ENCODE measurements around the gene ADGRF4.

The ADGRF4 gene

DNA sequence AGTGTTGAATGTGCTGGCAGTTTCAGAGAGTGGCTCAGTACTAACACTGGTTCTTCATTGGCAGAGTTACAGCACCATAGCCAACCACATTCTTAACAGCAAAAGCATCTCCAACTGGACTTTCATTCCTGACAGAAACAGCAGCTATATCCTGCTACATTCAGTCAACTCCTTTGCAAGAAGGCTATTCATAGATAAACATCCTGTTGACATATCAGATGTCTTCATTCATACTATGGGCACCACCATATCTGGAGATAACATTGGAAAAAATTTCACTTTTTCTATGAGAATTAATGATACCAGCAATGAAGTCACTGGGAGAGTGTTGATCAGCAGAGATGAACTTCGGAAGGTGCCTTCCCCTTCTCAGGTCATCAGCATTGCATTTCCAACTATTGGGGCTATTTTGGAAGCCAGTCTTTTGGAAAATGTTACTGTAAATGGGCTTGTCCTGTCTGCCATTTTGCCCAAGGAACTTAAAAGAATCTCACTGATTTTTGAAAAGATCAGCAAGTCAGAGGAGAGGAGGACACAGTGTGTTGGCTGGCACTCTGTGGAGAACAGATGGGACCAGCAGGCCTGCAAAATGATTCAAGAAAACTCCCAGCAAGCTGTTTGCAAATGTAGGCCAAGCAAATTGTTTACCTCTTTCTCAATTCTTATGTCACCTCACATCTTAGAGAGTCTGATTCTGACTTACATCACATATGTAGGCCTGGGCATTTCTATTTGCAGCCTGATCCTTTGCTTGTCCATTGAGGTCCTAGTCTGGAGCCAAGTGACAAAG lies 17.0 kb upstream of the ADGRF4 start:
- FAIRE-seq: no peak

DNA sequence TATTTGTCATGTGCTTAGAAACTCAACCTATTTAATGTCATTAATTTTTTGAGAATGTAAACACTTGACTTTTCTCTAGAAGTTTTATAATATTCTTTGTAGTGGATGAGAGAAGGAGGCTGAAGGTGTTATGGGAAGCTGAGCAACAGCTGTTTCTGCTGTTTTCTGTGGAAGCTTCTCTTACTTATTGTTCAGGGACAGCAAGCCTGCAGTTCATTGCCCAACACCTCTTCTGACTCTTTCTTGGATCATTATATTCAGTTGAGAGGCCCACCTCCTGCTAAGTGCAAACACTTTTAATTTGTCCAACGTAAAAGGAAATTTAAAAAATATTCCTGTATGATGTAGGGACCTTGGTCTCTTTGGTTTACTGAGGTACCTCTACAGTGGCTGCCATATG lies 12.0 kb upstream of the ADGRF4 start:
- no peak for FAIRE-seq

DNA sequence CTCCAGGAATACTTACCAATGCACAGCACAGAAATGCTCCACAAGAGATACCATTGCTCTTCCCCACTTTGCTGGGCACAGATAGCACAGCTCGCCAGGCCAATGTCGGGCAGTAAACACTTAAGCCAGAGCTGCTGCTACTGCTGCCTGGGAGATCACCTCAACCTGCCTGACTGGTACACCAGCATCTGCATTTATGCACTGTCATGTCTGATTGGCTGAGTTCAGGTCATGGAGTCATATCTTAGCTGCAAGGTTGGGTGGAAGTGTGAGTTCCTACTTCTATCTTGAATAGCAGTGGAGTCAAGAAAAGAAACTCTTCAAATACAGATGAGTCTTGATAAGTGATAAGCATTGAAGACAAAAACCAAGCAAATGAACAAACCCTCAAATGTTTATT lies 10.9 kb upstream of the ADGRF4 start:
- FAIRE-seq: no peak

DNA sequence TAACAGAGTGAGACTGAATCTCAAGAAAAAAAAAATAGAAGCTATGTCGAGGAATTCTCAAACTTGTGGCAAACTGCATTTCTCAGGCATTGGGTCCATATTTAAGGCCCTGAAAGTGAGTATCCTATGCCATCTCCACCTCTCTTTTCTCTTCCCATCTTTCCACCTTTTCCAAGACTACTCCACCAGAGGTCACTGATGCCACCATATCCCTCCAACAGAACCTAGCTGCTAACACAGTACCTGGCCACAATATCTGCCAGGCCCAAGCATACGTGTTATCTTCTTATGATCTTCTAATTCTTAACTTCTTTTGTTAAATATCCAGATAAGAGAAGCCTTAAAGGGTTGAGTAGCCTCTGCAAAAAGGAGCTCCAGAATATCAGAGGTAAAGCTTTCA lies 8.2 kb upstream of the ADGRF4 start:
- FAIRE-seq: no peak

DNA sequence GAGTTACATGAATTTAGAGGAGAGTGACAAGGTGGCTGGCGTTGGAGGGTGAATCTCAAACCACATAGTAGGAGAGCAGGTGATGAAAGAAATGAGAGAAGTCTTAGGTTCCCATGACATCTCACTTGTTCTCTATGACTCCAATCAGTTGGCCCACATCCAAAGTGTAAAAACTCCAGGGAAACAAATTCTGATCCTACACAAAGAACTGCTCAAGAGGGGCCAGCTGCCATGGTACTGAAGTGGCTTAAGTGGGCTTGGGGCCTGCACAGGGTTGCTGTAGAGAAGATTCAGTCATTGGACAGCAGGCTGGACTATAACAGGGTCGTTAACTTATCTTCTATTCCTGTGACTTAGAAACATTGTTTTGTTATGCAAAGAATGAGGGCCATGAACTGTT lies 7.6 kb upstream of the ADGRF4 start:
- FAIRE-seq: no peak

DNA sequence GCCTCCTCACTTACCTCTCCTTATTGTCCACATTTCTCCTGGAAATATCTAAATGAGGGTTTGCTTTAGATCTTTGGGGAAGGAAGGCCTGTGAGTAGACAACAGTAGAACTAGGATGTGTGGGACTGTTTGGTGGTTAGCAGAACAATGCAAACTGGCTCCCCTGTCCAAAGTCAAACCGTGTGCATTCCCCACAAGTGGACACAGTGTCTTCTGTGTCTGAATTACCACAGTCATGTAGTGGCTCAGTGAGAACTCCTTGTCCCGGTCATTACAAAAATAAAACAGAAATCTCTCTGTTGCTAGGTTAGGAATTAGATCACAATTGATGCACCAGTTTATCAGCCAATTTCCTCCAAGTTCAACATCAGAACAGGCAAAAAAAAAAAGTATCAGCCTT lies 455 bp upstream of the ADGRF4 start:
- no peak for FAIRE-seq

DNA sequence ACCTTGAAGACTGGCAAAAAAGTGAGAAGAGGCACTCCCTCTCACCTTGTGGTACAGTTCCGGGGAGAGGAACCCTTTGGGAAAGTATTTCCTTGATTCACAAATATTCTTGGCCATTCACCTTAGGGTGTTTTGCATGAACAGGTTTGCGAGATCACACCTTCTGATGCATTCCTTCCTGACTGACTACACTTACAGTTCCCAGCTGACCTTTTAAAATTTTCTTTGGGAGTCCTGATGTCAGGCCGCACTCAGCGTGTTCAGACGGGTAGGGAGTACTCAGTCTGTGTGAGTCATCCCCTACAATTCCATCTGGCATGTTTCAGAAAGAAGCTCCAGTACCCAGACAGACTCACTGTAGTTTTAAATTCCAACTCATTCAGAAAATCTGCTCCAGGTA lies 1.7 kb downstream of the ADGRF4 start:
- FAIRE-seq: no peak

DNA sequence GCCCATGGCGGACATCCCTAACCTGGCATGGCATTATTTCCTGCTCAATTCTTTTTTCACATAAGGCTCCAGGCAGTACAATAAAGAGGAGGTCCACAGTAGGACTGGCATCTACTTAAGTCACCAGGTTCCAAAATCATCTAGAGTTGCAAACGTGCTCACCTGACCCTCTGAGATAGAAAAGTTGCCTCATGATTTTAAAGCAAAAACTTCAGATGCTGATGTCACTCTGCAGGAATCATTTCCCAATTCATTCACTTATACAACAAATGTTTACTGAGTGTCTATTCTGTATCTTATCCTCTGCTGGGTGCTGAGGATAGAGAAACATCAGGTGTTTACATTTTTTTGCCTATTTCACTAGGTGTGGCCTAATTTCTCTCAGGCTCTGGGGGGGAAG lies 2.2 kb downstream of the ADGRF4 start:
- no peak for FAIRE-seq

DNA sequence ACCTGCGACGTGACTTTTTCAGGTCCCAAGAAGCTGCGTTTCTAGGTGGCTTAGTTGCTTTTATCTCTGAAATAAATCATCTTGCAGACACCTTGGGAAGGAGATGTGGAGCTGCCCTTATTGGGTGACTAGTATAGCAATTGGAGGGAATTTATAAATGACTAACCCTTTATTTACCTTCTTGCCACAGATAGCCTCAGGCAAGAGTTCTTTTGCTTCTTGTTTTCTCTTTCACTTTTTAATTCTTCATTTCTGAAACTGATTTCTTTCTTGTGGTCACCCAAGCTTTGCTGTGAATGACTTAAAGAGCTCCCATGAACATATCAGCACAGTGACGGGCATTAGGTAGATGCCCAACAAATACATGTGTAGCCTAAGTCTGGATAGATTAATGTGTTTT lies 3.0 kb downstream of the ADGRF4 start:
- no peak for FAIRE-seq

DNA sequence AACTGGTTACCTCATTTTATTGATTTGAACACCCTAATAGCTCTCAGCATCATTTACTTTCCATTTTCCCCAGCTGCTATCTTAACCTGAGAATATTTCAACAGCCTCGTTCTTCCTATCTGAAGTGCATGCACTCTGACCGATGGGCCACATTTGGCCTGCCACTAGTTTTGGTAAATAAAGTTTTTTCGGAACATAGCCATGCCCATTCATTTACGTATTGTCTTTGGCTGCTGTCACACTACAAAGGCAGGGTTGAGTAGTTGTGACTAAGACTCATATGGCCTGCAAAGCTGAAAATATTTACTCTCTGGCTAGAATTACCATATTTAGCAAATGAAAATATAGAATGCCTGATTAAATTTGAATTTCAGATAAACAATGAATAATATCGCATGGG lies 10.8 kb downstream of the ADGRF4 start:
- FAIRE-seq: no peak

DNA sequence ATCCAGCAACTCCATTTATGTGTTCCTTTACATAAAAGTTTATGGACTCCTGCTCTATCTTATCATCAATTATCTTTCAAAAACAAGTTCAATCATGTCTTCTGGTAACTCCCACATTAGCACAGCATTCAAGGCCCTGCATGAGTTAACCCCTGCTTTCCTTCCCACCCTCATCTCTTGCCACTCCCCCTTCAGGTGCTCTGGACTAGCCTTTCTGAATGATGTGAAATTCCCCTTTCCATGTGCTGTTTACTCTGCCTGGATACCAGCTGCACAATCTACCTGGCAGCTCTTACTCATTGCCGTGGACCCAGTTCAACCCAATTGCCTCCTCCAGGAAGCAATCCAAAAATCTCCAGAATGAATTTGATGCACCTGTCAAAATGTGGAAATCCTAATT lies 11.9 kb downstream of the ADGRF4 start:
- no peak for FAIRE-seq

DNA sequence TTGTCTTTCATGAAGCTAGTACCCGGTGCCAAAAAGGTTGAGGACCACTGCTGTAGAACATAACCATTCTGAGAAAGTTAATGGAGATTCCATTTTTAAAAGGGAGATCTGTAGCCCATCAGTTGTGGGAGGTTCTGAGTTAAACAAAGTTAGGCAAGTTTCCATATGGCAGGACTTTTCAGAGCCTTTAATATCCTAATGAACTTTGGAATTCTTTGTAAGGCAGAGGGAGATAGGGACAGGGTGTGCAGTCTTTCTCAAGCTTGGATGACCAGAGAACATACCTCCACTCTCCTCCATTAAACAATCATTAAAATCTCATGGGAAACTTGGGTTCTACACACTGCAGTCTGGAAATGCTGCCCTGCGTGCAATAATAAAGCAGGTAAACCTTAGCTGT lies 14.8 kb downstream of the ADGRF4 start:
- FAIRE-seq: no peak

DNA sequence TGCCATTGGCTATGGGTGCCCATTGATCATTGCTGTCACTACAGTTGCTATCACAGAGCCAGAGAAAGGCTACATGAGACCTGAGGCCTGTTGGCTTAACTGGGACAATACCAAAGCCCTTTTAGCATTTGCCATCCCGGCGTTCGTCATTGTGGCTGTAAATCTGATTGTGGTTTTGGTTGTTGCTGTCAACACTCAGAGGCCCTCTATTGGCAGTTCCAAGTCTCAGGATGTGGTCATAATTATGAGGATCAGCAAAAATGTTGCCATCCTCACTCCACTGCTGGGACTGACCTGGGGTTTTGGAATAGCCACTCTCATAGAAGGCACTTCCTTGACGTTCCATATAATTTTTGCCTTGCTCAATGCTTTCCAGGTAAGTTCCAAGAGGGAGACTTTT lies 16.4 kb downstream of the ADGRF4 start:
- no peak for FAIRE-seq

DNA sequence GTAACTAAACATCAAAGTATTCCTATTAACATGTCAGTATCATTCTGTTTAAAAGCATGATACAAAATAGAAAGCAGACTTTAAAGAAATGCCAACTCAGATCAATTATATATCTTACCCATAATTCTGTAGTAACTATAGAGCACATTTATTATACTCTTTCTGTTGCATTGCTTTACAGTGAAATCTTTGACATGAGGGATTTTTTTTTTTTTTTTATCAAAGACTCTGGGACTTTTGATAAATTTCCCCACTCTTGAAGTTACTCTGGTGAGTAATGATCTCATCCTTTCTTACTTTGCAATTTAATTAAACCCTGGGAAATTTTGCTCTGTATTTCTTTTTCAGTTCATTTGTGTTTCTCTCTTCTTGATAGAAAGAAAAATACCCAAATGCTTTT lies 17.4 kb downstream of the ADGRF4 start:
- FAIRE-seq: no peak

DNA sequence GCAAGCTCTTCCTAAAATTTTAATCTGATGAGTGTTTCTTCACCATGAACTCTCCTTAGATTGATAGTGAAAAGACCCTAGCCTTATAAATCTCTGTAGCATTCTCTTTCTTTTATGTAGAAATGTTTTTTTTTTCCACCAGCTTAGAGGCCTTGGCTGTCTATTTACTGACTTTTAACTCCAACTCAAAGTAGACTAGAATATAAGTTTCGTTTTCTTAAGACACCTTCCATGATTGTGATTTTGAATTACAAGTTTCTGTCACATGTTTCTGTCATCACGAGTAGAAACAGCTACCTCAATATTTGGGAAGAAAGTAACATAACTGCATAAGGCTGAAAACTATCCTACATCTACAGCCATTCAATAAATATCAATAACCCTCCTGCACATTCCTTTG lies 17.8 kb downstream of the ADGRF4 start:
- FAIRE-seq: no peak

DNA sequence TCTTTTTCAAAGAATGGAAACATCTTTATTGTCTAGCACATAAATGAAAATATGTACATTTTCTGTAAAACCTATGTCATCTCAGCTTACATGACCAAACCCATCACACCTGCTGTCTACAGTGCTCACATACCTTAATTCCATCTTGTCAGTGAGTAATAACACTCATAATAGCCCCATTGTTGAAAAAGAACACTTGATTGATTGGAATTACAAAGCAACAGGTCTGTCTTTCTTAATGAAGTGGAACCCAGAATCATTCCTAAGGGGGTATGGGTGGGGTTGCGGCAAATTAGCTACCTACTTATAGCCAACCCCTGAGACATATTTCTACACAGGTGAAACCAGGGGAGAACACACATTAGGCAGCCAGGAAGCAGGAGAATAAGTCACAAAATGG lies 20.2 kb downstream of the ADGRF4 start:
- FAIRE-seq: no peak

DNA sequence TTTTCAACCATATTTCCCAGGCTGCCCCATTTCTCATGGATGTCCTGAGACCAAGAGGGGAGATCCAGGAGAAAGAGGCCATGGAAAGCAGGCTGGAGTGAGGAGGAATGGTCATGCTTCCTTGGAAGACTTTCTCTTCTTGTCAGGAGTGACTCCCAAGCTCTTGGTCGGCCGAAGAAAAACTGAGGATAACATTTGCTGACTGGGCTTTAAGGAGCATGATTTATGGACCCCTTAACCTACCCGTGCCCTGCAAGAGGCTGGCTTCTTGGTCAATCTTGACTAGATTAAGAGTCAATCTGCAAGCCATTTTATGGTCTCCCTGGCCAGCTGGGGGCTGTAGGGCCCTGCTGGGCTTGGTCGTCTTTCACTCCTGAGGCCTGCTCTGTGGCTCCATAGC lies 22.8 kb downstream of the ADGRF4 start:
- no peak for FAIRE-seq

DNA sequence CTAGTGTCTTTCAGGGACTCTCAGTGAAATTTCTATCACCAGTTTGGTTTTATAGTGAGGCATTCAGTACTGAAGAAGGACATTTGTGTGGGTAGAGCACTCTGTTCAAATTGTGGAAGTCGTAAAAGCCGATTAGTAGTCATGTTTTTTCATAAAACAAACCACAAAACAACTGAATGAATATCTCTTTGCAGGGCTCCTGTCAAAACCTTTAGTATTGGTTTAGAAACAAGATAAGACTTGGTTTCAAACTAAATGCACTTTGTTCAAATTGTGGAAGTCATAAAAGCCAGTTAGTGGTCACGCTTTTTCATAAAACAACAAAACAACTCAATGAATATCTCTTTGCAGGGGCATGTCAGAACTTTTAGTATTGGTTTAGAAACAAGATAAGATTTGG lies 23.8 kb downstream of the ADGRF4 start:
- FAIRE-seq: no peak

DNA sequence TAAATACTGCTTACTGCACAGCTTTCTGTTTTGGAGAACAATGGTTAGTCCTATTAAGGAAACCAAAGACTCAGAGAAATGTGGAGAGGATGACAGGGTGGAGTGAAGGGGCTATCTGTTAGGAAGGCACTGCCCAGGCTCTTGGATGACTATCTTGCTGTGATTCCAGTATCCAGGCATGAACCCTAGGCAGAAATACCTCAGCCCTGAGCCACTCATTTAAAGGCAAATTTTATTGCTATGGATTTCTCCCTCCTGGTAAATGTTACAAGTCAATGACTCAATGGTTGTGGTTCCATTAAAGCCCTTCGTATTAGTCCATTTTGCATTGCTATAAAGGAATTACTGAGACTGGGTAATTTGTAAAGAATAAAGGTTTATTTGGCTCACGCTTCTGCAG lies 25.9 kb downstream of the ADGRF4 start:
- no peak for FAIRE-seq

DNA sequence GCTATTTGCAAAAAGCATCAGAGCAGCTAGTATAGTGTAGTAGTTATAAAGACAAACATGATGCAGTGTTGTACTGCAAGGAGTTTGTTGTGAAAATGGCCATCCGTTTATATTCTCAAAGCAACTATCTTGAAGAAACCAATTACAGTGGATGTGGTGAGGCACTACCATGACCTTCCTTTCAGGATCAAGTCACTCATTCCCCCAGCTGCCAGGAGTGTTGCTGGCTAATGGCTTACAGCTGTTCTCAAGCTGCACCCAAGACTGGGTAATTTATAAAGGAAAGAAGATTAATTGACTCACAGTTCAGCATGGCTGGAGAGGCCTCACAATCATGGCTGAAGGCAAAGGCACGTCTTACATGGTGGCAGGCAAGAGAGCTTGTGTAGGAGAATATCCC lies 29.0 kb downstream of the ADGRF4 start:
- no peak for FAIRE-seq

DNA sequence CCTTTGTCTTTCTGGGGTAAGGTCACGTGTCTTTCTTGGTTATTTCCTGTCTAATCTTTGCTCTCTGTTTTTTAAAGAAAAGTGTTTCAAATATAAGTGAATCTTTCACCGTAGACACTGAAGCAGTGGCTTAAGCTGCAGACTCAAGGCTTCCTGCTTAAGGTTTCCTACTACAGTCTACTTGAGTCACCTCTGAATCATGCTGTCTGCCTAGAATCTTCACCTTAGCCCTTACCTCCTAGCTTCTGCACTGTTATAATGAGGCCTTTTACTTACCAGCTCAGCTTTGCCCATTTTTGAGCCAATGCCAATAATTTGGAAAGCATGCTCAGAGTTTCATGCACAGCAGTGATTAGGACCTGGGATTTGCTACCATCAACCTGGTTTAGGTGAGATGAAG lies 30.6 kb downstream of the ADGRF4 start:
- FAIRE-seq: no peak

DNA sequence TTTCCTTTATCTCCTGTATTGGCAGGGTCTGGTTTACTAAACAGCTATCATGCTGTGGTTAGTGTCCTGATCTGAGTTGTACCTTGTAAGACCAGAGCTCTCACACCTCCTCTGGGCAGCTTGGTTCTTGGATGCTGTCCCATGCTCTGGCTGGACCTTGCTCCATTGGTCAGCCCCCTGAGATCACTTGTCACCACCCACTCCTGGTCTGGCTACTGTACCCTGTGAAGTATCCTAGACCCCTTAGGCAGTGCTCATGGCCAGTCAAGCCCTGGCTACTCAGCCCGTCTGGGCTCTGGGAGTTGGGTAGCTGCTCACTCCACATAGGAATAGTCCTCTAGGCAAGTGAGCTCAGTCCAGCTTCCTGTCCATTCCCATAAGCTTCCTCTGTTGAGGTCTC lies 31.1 kb downstream of the ADGRF4 start:
- no peak for FAIRE-seq

DNA sequence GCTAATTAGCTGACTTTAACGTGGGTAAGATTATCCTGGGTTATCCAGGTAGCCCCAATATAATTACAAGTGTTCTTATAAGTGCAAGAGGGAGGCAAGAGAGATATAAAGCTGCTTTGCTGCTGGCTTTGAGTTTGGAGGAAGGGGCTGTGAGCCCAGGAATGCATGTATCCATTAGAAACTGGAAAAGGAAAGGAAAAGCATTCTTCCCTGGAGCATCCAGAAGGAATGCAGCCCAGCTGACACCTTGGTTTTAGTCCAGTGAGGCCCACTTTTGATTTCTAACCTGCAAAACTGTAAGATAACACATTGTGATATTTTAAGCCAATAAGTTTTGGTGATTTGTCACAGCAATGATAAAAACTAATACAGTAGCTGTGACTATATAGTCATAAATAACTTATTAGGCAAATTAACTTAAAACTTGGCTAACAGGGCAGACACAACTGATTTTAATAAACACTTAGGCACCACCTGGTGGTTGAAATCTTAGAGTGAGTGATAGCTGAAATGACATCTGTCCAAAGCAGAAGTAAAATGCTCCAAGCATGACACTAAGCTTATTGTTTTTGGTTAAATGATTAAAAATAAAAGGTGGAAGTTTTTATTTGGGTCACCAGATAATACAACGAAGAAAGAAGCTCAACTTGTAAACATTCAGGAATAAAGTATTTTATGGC lies 35.6 kb downstream of the ADGRF4 start:
- no peak for FAIRE-seq

DNA sequence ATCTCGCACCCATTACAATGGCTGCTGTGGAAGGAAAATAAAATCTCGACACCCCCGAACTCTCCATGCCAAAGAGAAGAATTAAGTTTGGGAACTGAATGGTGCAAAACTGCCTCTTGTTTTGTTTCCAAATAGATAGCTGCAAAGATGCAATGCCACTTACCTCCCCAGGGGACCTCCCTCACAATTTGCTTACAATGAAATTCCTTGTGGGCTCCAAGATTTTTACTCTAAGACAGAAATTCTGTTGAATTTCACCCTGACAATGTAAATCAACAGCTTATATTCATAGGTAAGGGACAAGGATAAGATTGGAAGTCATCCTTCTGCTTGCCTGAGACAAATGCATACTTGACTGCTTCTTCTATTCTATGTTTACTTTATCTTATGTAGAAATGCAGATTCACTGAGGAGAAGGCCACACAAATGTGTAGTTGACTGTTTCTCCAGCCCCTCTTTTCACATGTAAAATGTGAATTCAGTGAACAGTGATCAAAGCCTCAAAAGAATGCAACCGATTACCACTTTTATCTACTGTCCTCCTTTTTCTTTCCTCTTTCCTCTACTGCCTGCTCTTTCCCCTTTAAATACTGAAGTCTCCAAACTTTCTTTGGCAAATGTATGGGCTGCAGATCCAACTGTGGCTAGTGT lies 36.6 kb downstream of the ADGRF4 start:
- no peak for FAIRE-seq

Data from colon (tissue), 2 donors.